Type B pancreatic cell (in vitro differentiated cells): ENCODE results near the gene CMKLR1. TPM values are rescaled to one million over a fixed set of nuclear protein-coding genes. Genes with fewer than 3 reads are reported as not detected.

Experiments
- DNase-seq: peaks from one replicate; pipeline ENCODE4 v3.0.0; 2021; ENCODE audit warnings: mixed read lengths; ENCODE audit not compliant: unreplicated experiment; ENCODE audit errors: extremely low spot score
- H3K27ac Mint-ChIP-seq: 2 replicates; pipeline ENCODE4 v1.8.0; 2021; ENCODE audit warnings: mild to moderate bottlenecking, mixed read lengths
- H3K27me3 Mint-ChIP-seq: 2 replicates; pipeline ENCODE4 v1.8.0; 2021; ENCODE audit warnings: mixed read lengths
- H3K36me3 Mint-ChIP-seq: 2 replicates; pipeline ENCODE4 v1.8.0; 2021; ENCODE audit warnings: mixed read lengths
- H3K4me1 Mint-ChIP-seq: one replicate; pipeline ENCODE4 v1.8.0; 2021; ENCODE audit warnings: mixed read lengths; ENCODE audit not compliant: unreplicated experiment
- H3K4me3 Mint-ChIP-seq: 2 replicates; pipeline ENCODE4 v1.8.0; 2021; ENCODE audit warnings: mild to moderate bottlenecking, mixed read lengths
- H3K9me3 Mint-ChIP-seq: 2 replicates; pipeline ENCODE4 v1.8.0; 2021; ENCODE audit warnings: mixed read lengths
- total RNA-seq: library from RNA; stranded (reverse); gene quantifications from 2 replicates; pipeline ENCODE4 v1.2.1, GENCODE V29; 2021; ENCODE audit warnings: low replicate concordance
- TF ChIP-seq, protein P1 (sequence below): fragments of 200-600 bp; sonication (generic); conservative IDR thresholded peaks from 2 replicates; pipeline ENCODE4 v1.5.0; 2021; ENCODE audit warnings: antibody characterized with exemption, mild to moderate bottlenecking

Gene CMKLR1
- total RNA-seq, 1 donor from 2014 or later = 0.97 TPM

DNA sequence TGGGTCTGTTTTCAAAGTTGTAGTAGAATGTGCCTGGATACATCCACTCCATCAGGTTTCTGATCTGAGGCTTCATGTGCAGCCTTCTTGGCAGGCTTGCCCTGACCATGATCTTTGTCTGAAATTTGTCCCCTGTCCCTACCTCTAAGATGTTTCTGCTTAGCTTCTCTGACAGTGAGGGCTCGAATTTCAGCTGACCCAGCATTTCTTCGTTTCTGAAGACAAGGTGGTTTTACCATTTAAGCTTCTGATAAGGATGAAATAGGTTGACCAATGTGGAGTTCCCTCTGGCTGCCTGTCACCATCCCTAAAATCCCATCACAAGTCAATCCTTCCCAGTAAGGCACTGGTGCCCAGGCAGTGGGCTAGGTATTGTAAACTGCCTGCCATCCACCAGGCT, 57.0 kb downstream of the CMKLR1 start:
- H3K36me3 Mint-ChIP-seq = no peaks in the 10 kb centered on the region
- TF ChIP-seq, protein P1, sequence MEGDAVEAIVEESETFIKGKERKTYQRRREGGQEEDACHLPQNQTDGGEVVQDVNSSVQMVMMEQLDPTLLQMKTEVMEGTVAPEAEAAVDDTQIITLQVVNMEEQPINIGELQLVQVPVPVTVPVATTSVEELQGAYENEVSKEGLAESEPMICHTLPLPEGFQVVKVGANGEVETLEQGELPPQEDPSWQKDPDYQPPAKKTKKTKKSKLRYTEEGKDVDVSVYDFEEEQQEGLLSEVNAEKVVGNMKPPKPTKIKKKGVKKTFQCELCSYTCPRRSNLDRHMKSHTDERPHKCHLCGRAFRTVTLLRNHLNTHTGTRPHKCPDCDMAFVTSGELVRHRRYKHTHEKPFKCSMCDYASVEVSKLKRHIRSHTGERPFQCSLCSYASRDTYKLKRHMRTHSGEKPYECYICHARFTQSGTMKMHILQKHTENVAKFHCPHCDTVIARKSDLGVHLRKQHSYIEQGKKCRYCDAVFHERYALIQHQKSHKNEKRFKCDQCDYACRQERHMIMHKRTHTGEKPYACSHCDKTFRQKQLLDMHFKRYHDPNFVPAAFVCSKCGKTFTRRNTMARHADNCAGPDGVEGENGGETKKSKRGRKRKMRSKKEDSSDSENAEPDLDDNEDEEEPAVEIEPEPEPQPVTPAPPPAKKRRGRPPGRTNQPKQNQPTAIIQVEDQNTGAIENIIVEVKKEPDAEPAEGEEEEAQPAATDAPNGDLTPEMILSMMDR = no peak
- DNase-seq = no peak
- H3K9me3 Mint-ChIP-seq = no peaks in the 10 kb centered on the region
- H3K27me3 Mint-ChIP-seq = peaks cover 36% of the 10 kb centered on the region
- H3K4me3 Mint-ChIP-seq = no peak overlapping the region
- no peak overlapping the region for H3K27ac Mint-ChIP-seq
- no peaks in the 10 kb centered on the region for H3K4me1 Mint-ChIP-seq

- Mint-ChIP-seq H3K27me3 (peaks cover 21% of the 10 kb centered on the region), H3K36me3 (no peaks in the 10 kb centered on the region), H3K27ac (no peak overlapping the region), H3K9me3 (no peaks in the 10 kb centered on the region), H3K4me1 (no peaks in the 10 kb centered on the region), H3K4me3 (no peak overlapping the region)
- TF ChIP-seq, protein P1 = no peak
- DNase-seq = no peak
These were observed 61.5 kb downstream of the CMKLR1 start for GRCh38 chr12:108277613-108278012.

GRCh38 chr12:108273217-108273616, 65.9 kb downstream of the CMKLR1 start:
- H3K27me3 Mint-ChIP-seq = peaks cover 13% of the 10 kb centered on the region
- H3K36me3 Mint-ChIP-seq = no peaks in the 10 kb centered on the region

DNA sequence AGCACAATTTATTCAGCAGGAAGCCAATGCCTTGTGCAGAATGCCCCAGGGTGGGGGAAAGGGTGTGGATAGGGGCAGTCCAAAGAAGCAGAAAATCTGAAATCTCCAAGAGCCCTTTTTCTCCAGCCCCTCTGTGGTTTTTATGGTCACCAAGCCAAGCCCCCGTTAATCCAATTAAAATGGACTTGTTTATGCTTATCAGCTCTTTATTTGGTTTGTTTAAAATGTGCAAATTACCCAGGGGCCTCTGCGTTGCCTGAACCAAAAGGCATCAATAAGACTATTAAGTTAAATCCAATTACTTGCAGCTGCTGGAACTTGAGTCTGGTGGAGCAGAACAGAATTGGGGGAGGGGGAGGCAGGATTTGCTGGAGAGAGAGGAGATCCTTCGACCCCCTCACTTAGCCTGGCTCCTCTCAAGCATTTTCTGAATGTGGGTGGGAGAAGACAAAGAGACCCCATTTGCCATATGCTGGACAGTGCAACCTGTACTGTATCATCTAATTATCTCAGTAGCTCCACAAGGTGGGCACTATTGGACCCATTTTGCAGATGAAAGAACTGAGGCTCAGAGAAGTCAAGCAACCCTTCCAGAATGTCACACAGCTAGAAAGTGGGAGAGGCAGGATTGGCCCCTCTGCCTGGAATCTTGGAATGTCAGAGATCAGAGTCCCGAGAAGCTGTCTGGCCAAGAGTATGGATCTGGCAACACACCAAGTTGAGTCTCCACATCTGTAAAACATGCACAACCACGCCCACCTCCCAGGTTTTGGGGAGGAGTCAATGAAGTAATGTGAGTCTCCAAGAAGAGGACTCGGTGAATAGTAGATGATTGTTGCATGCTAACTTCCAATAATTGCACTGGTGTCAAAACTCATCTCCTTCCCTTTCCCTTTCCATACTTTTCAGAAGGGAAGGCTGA, 66.9 kb downstream of the CMKLR1 start:
- Mint-ChIP-seq H3K9me3 (no peaks in the 10 kb centered on the region), H3K4me3 (no peak overlapping the region), H3K27me3 (peaks cover 7% of the 10 kb centered on the region), H3K36me3 (no peaks in the 10 kb centered on the region), H3K27ac (no peak overlapping the region), H3K4me1 (peaks cover 6% of the 10 kb centered on the region)
- TF ChIP-seq, protein P1 = no peak
- DNase-seq = no peak

More at GRCh38 chr12:108273217-108273616, 65.9 kb downstream of the CMKLR1 start:
- no peak for DNase-seq
- no peak overlapping the region for H3K27ac Mint-ChIP-seq
- H3K4me1 Mint-ChIP-seq = peaks cover 6% of the 10 kb centered on the region
- H3K4me3 Mint-ChIP-seq = no peak overlapping the region
- H3K9me3 Mint-ChIP-seq = no peaks in the 10 kb centered on the region
- TF ChIP-seq, protein P1 = no peak

- TF ChIP-seq, protein P1 = no peak
- Mint-ChIP-seq H3K4me1 (peaks cover 6% of the 10 kb centered on the region), H3K27ac (no peak overlapping the region), H3K27me3 (peaks cover 11% of the 10 kb centered on the region), H3K4me3 (no peak overlapping the region), H3K9me3 (no peaks in the 10 kb centered on the region), H3K36me3 (no peaks in the 10 kb centered on the region)
- DNase-seq = no peak
These were observed 68.3 kb downstream of the CMKLR1 start for GRCh38 chr12:108270849-108271143.
